Measurements from ENCODE around the gene STPG3. TPM values are rescaled to one million over a fixed set of nuclear protein-coding genes. Genes with fewer than 3 reads are reported as not detected.

Gene STPG3
- total and polyA plus RNA-seq, 9 of the 15 experiments (the other 6 are each of a cell fraction or from before 2014, with no cell fraction given) = not detected

DNA sequence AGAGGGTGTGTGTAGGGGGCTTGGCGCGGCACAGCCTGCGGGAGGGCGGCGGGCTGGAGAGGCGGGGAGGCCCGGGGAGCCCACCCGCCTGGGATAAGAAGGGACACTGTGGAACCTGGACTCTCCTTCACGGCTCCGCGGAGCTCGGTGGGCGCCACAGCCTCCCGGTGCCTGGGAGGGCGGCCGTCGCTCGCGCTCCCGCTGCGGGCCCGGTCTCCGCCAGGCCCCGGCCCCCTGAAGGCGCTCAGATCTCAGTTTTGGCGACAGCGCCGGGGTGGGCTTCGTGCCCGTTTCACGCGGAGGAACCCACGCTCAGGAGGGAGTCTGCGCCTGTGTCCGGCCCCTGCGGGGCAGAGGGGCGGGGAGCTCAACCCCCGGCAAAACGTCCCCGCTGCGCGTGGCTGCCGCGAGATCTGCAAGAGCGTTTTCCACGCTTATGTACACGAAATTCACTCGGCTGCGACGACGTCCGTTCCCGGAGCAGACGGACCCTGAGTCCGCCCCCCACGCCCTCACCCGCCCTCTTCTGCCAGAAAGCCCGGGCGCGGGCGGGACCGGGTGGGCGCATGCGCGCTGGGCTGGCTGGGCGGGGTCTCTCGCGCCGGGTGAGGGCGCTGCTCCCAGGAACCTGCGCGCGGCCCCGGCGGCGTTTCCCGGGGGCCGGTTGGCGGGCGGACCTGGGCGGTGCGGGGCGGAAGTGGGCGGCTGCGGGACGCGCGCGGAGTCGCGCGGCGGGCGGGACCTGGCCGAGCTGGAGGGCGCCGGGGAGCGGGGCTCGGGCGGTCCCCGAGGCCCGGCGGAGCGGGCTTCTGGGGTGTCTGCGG is 3.8 kb downstream of the STPG3 start, which contains the start of gene NELFB (continued):
- TF ChIP-seq KLF1 (tag; IDR thresholded peaks at IDR 0.05) = no peak

DNA sequence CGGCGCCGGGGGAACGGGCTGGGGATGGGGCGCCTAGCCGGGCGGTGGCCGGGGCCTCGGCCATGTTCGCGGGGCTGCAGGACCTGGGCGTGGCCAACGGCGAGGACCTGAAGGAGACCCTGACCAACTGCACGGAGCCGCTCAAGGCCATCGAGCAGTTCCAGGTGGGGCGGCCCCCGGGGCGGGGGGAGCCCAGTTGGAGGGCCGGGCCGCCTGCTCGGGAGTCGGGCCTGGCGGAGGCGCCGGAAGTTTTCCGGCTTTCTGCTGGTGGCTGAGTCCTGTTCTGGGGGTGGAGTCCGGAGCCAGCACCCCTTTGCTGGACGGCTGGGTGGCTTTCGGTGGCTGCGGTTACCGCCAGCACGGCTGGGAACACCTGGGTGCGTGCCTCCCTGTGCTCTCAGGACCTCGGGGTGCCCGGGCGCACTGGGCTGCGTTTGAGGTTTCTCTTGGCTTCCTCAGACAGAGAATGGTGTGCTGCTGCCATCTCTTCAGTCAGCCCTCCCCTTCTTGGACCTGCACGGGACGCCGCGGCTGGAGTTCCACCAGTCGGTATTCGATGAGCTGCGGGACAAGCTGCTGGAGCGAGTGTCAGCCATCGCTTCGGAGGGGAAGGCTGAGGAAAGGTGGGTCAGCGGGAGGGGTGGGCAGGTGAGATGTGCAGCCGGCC is 4.5 kb downstream of the STPG3 start:
- Histone ChIP-seq H3K4me2 (ENCODE audit: insufficient read depth, low read length) (peak overlapping the region; percentile 97), H2AFZ (ENCODE audit: low read depth, low read length) (peak overlapping the region; percentile 79)
- POLR2A ChIA-PET = interaction anchor here (0.8 to 8.3 kb wide), 3 partner anchors 13 to 57 kb away, joined by 3 to 221 read pairs (median 4); partner anchors contain the start of gene TUBB4B
- TF ChIP-seq FIP1L1 (IDR thresholded peaks at IDR 0.05; ENCODE audit: low read depth, low read length, poor library complexity, severe bottlenecking) = peak; percentile 8
- TF ChIP-seq CBFB (CRISPR knock-in tag; IDR thresholded peaks at IDR 0.05) = no peak
- TF ChIP-seq ZNF232 (CRISPR knock-in tag; IDR thresholded peaks at IDR 0.05) = no peak
- no peak for TF ChIP-seq PHF20 (IDR thresholded peaks at IDR 0.05; ENCODE audit: partially characterized antibody)
- TF ChIP-seq TAF15 (IDR thresholded peaks at IDR 0.05; ENCODE audit: low read depth, low read length) = no peak
- no peak for TF ChIP-seq NRF1 (conservative IDR thresholded peaks at IDR 0.05 in 1 of 2, IDR thresholded peaks at IDR 0.05 in 1 of 2)
- no peak for TF ChIP-seq ZBTB8A (IDR thresholded peaks at IDR 0.05; ENCODE audit: partially characterized antibody)
- TF ChIP-seq MEIS2 (IDR thresholded peaks at IDR 0.05; ENCODE audit: partially characterized antibody) = no peak
- TF ChIP-seq, protein P1, sequence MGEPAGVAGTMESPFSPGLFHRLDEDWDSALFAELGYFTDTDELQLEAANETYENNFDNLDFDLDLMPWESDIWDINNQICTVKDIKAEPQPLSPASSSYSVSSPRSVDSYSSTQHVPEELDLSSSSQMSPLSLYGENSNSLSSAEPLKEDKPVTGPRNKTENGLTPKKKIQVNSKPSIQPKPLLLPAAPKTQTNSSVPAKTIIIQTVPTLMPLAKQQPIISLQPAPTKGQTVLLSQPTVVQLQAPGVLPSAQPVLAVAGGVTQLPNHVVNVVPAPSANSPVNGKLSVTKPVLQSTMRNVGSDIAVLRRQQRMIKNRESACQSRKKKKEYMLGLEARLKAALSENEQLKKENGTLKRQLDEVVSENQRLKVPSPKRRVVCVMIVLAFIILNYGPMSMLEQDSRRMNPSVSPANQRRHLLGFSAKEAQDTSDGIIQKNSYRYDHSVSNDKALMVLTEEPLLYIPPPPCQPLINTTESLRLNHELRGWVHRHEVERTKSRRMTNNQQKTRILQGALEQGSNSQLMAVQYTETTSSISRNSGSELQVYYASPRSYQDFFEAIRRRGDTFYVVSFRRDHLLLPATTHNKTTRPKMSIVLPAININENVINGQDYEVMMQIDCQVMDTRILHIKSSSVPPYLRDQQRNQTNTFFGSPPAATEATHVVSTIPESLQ (CRISPR knock-in tag; IDR thresholded peaks at IDR 0.05) = no peak
- TF ChIP-seq, protein P2, sequence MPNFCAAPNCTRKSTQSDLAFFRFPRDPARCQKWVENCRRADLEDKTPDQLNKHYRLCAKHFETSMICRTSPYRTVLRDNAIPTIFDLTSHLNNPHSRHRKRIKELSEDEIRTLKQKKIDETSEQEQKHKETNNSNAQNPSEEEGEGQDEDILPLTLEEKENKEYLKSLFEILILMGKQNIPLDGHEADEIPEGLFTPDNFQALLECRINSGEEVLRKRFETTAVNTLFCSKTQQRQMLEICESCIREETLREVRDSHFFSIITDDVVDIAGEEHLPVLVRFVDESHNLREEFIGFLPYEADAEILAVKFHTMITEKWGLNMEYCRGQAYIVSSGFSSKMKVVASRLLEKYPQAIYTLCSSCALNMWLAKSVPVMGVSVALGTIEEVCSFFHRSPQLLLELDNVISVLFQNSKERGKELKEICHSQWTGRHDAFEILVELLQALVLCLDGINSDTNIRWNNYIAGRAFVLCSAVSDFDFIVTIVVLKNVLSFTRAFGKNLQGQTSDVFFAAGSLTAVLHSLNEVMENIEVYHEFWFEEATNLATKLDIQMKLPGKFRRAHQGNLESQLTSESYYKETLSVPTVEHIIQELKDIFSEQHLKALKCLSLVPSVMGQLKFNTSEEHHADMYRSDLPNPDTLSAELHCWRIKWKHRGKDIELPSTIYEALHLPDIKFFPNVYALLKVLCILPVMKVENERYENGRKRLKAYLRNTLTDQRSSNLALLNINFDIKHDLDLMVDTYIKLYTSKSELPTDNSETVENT (CRISPR knock-in tag; IDR thresholded peaks at IDR 0.05) = no peak
- TF ChIP-seq BRD4 (IDR thresholded peaks at IDR 0.05) = no peak
- TF ChIP-seq BCOR (IDR thresholded peaks at IDR 0.05) = no peak
- TF ChIP-seq FOXP1 (CRISPR knock-in tag; IDR thresholded peaks at IDR 0.05) = no peak
- no peak for TF ChIP-seq ASH1L (IDR thresholded peaks at IDR 0.05; ENCODE audit: borderline replicate concordance, low read depth, partially characterized antibody)
- no peak for TF ChIP-seq NR3C1 (CRISPR knock-in tag; IDR thresholded peaks at IDR 0.05)

More for the DNA sequence above, 4.5 kb downstream of the STPG3 start:
- peaks cover 13 to 63% of the 10 kb centered on the region in 2 experiments for H3K4me1 ChIP-seq (replicated peaks in 1 of 2; ENCODE audit: control insufficient read depth in 2 of 2, insufficient read depth in 2 of 2, low read length in 2 of 2)
- H3K36me3 ChIP-seq (ENCODE audit: control insufficient read depth, insufficient read depth, low read length) = peaks cover 31% of the 10 kb centered on the region
- ATAC-seq = peak; percentile 51
- 1% methylated on average over 36 of the region's 51 CpGs for WGBS (ENCODE audit: insufficient coverage, low coverage, missing lambda C conversion rate)
- H4K20me1 ChIP-seq (replicated peaks; ENCODE audit: control insufficient read depth, insufficient read depth, low read length) = no peaks in the 10 kb centered on the region; the same call in 1 of the 2 replicates
- peak in 2 of 4 experiments; percentile 11 to 66 for DNase-seq (ENCODE audit: extremely low read depth in 1 of 4, low spot score in 3 of 4)
- H3K27me3 ChIP-seq (ENCODE audit: control insufficient read depth in 2 of 2, insufficient read depth in 2 of 2, low read length in 2 of 2) = no peaks in the 10 kb centered on the region
- in situ Hi-C loops (cut with MboI) (no loop called here), intact Hi-C loops (cut with micrococcal nuclease) (loop anchor here (2.0 kb wide), 2 partner anchors 15 to 21 kb away; partner anchors contain the start of genes TOR4A and TUBB4B)
- H3K9me1 ChIP-seq (ENCODE audit: control insufficient read depth, insufficient read depth, low read length) = no peaks in the 10 kb centered on the region
- peak overlapping the region; percentile 100 for H3K4me3 ChIP-seq
- no peak for FAIRE-seq
- no peaks in the 10 kb centered on the region for H3K9me3 ChIP-seq (replicated peaks; ENCODE audit: control insufficient read depth, insufficient read depth, low read depth, low read length)
- H3K27ac ChIP-seq (ENCODE audit: extremely low read depth, low read depth, low read length) = peak overlapping the region; percentile 82
- peaks cover 39% of the 10 kb centered on the region for H3K79me2 ChIP-seq (ENCODE audit: control insufficient read depth, insufficient read depth, low read length)
- no TSS peak for BruUV-seq (replicated peaks)
- CTCF ChIA-PET (ENCODE audit: low intra/inter-chr PET ratio) = interaction anchor here (1.1 kb wide), 1 partner anchor 19 kb away, joined by 3 read pairs; no protein-coding TSS in a partner anchor
- H3K9ac ChIP-seq (ENCODE audit: insufficient read depth in 1 of 2, low read depth in 2 of 2, low read length in 2 of 2) = peak overlapping the region; percentile 90 to 95
